Duodenal mucosa (tissue), 2 donors: ENCODE results near the gene PNPLA7.
A peak's percentile ranks its signal among the peaks of the same experiment; 100 is the strongest.
"Not testable (repeated sequence)": the region's sequence is repeated elsewhere in the genome, so short reads cannot be mapped to it uniquely, and the experiment has no call there.

Source experiments
- H3K27ac ChIP-seq: one replicate; pipeline ENCODE4 v1.7.0; 2013; ENCODE audit warnings: low read depth, low read length
- H3K27me3 ChIP-seq, 2 donors: one replicate each; pipeline ENCODE4 v1.7.0; 2013; ENCODE audit warnings: low read length in 2 of 2, control low read depth in 1 of 2; ENCODE audit not compliant: insufficient read depth in 2 of 2, control insufficient read depth in 1 of 2
- H3K36me3 ChIP-seq, 2 donors: one replicate each; pipeline ENCODE4 v1.7.0; 2013; ENCODE audit warnings: low read length in 2 of 2, control low read depth in 1 of 2; ENCODE audit not compliant: insufficient read depth in 2 of 2, control insufficient read depth in 1 of 2
- H3K4me1 ChIP-seq, 2 donors: one replicate each; pipeline ENCODE4 v1.7.0; 2013; ENCODE audit warnings: low read length in 2 of 2, control low read depth in 1 of 2; ENCODE audit not compliant: insufficient read depth in 2 of 2, control insufficient read depth in 1 of 2
- H3K4me3 ChIP-seq, 2 donors: one replicate each; pipeline ENCODE4 v1.7.0; 2013; ENCODE audit warnings: low read length in 2 of 2, low read depth in 1 of 2
- H3K9ac ChIP-seq, 2 donors: one replicate each; pipeline ENCODE4 v1.7.0; 2013; ENCODE audit warnings: low read length in 2 of 2, low read depth in 1 of 2
- H3K9me3 ChIP-seq, 2 donors: one replicate each; pipeline ENCODE4 v1.7.0; 2013; ENCODE audit warnings: low read length in 2 of 2, control low read depth in 1 of 2; ENCODE audit not compliant: control insufficient read depth in 1 of 2

The PNPLA7 gene

DNA sequence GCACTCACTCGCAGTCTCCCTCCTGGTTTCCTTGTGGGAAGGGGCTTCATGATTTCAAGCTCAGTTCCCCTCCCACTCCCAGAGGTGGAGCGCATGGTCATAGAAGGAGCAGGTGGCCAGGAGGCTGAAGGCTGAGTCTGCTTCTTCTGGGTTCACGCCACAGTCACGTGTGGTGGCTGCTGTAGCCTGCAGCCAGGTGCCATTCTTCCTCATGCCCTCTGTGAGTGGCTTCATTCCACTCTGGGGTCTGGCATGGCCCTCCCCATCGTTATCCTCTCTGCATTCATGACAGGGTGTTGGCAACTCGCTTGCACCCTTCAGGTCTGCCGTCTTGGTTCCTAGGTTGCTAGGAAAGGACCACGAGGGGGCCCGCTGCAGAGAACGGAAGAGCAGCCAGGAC, 5.0 kb upstream of the PNPLA7 start:
- peaks cover 6 to 25% of the 10 kb centered on the region in 2 donors for H3K36me3 ChIP-seq
- H3K9me3 ChIP-seq = no peaks in the 10 kb centered on the region
- peaks cover 6 to 13% of the 10 kb centered on the region in 2 donors for H3K4me1 ChIP-seq
- H3K27ac ChIP-seq = no peak overlapping the region
- H3K27me3 ChIP-seq = no peaks in the 10 kb centered on the region
- no peak overlapping the region for H3K4me3 ChIP-seq
- H3K9ac ChIP-seq = no peak overlapping the region

DNA sequence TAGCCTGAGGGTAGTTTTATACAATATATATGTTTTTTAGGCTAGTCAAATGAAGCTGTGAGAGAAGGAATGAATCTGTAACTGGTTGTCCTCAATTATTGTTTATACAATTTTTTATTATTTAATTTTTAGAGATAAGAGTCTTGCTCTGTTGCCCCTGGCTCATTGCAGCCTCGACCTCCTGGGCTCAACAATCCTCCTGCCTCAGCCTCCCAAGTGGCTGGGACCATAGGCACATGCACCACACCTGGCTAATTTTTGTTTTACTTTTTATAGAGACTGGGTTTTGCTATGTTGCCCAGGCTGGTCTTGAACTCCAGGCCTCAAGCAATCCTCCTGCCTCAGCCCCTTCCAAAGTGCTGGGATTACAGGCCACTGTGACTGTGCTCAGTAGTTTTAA, 4.1 kb upstream of the PNPLA7 start:
- H3K27me3 ChIP-seq = no peaks in the 10 kb centered on the region
- H3K27ac ChIP-seq = no peak overlapping the region
- peaks cover 3 to 25% of the 10 kb centered on the region in 2 donors for H3K36me3 ChIP-seq
- no peak overlapping the region for H3K4me3 ChIP-seq
- no peak overlapping the region for H3K9ac ChIP-seq
- no peaks in the 10 kb centered on the region for H3K9me3 ChIP-seq
- peaks cover 12 to 21% of the 10 kb centered on the region in 2 donors for H3K4me1 ChIP-seq

- H3K9me3 ChIP-seq, H3K27ac ChIP-seq, H3K4me3 ChIP-seq, H3K9ac ChIP-seq, H3K27me3 ChIP-seq: not testable (repeated sequence)
- Histone ChIP-seq H3K36me3 (peaks cover 3 to 25% of the 10 kb centered on the region in 2 donors), H3K4me1 (peaks cover 12 to 21% of the 10 kb centered on the region in 2 donors)
Observed at GRCh38 chr9:137553654-137554053, 3.5 kb upstream of the PNPLA7 start.

DNA sequence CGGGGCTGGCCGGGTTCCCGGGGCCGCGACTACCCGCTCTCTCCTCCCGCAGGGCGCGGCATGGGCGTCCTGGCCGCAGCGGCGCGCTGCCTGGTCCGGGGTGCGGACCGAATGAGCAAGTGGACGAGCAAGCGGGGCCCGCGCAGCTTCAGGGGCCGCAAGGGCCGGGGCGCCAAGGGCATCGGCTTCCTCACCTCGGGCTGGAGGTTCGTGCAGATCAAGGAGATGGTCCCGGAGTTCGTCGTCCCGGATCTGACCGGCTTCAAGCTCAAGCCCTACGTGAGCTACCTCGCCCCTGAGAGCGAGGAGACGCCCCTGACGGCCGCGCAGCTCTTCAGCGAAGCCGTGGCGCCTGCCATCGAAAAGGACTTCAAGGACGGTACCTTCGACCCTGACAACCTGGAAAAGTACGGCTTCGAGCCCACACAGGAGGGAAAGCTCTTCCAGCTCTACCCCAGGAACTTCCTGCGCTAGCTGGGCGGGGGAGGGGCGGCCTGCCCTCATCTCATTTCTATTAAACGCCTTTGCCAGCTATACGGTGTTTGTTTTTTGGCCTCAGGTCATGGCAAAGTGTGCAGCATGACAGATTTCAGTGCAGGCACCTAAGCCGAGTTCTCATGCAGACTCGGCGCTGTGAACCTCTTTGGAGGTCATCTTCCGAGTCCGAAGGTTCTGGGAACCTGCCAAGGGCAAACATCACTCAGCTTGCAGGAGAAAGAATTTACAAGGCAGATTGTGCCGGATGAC, 2.0 kb upstream of the PNPLA7 start:
- peak overlapping the region; percentile 51 for H3K27ac ChIP-seq
- H3K36me3 ChIP-seq = peaks cover 3 to 20% of the 10 kb centered on the region in 2 donors
- H3K9me3 ChIP-seq = no peaks in the 10 kb centered on the region
- peak overlapping the region; percentile 87 to 92 for H3K4me3 ChIP-seq
- peaks cover 12 to 21% of the 10 kb centered on the region in 2 donors for H3K4me1 ChIP-seq
- H3K9ac ChIP-seq = peak overlapping the region; percentile 71 to 80
- no peaks in the 10 kb centered on the region for H3K27me3 ChIP-seq

DNA sequence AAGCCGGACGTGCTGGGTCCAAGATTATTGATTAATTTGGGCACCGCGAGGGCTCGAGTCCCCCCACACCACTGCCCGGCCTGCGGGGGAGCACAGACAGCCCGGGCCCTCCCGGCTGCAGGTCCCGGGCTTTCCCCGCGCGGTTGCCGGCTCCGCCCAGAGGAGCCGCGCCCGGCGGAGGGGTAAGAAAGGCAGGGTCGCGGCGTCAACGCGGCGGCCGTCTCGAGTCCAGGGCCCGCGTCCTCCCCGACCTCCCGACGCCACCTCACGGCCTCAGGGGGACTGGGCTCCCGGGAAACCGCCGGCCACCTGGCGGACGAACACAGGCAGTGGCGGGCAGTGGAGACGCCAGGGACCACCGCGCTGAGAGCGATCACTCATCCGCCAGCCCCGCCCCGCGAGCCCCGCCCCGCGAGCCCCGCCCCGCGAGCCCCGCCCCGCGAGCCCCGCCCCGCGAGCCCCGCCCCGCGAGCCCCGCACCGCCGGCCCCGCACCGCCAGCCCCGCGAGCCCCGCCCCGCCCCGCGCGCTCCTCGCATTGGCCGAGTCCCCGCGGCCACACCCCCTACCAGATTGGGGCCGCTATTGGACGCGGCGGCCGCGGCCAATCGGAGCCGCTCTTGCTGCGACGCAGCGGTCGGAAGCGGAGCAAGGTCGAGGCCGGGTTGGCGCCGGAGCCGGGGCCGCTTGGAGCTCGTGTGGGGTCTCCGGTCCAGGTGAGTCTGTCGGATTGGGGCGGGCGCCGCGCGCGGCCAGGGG, 1.2 kb upstream of the PNPLA7 start, which contains the start of gene MRPL41:
Gene MRPL41 (plus strand): TSS at position 616 of the 758 bp plus-strand sequence. CDS start 203 bp downstream, outside the sequence.
- H3K9me3 ChIP-seq = no peaks in the 10 kb centered on the region
- peaks cover 12 to 21% of the 10 kb centered on the region in 2 donors for H3K4me1 ChIP-seq
- peak within 1 kb of the TSS; percentile 71 to 80 for H3K9ac ChIP-seq
- peak within 1 kb of the TSS; percentile 73 for H3K27ac ChIP-seq
- peaks cover 3 to 16% of the 10 kb centered on the region in 2 donors for H3K36me3 ChIP-seq
- H3K27me3 ChIP-seq = no peaks in the 10 kb centered on the region
- peak within 1 kb of the TSS; percentile 87 to 92 for H3K4me3 ChIP-seq

DNA sequence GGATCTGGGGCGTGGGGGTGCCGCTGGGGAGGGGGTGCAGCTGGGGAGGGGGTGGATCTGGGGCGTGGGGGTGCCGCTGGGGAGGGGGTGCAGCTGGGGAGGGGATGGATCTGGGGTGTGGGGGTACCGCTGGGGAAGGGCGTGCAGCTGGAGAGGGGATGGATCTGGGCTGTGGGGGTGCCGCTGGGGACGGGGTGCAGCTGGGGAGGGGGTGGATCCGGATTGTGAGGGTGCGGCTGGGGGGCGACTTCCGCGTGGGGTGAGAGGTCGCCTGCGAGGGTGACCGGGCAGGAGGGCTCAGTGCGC, 709 bp upstream of the PNPLA7 start:
- Histone ChIP-seq H3K9ac (peak overlapping the region; percentile 33 to 38), H3K36me3 (peaks cover 3 to 11% of the 10 kb centered on the region in 2 donors), H3K4me1 (peaks cover 12 to 16% of the 10 kb centered on the region in 2 donors), H3K4me3 (peak overlapping the region; percentile 55 to 66), H3K27ac (peak overlapping the region; percentile 73)
- H3K27me3 ChIP-seq, H3K9me3 ChIP-seq: not testable (repeated sequence)

GRCh38 chr9:137547687-137548543, 2.3 kb downstream of the PNPLA7 start:
- H3K9ac ChIP-seq = no peak overlapping the region
- H3K4me3 ChIP-seq = no peak overlapping the region

DNA sequence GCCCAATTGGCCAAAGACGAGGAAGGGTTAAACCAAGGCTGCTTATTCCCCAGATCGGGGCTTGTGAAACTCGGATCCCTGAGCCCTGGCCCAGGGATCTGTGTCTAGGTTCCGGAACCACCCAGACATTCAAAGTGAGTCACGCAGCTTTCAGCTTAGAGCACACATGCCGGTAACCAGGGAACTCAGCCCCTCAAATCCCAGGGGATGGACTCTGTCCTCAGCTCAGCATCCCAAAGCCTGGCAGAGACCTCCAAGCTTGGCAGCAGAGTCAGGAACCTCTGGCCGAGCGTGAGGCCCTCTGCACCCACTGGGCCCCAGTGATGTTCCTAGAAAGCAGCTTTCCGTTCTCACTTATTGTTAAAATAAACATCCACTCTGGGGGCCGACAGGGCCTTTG, 5.1 kb downstream of the PNPLA7 start:
- Histone ChIP-seq H3K9ac (no peak overlapping the region), H3K36me3 (no peaks in the 10 kb centered on the region), H3K9me3 (peaks cover 2 to 5% of the 10 kb centered on the region in 2 donors), H3K4me3 (no peak overlapping the region), H3K27me3 (no peaks in the 10 kb centered on the region), H3K27ac (no peak overlapping the region), H3K4me1 (peaks cover 5 to 7% of the 10 kb centered on the region in 2 donors)

More at GRCh38 chr9:137547687-137548543, 2.3 kb downstream of the PNPLA7 start:
- Histone ChIP-seq H3K36me3 (no peaks in the 10 kb centered on the region), H3K27me3 (no peaks in the 10 kb centered on the region), H3K4me1 (peaks cover 12 to 16% of the 10 kb centered on the region in 2 donors), H3K9me3 (peaks cover 2 to 5% of the 10 kb centered on the region in 2 donors), H3K27ac (no peak overlapping the region)

DNA sequence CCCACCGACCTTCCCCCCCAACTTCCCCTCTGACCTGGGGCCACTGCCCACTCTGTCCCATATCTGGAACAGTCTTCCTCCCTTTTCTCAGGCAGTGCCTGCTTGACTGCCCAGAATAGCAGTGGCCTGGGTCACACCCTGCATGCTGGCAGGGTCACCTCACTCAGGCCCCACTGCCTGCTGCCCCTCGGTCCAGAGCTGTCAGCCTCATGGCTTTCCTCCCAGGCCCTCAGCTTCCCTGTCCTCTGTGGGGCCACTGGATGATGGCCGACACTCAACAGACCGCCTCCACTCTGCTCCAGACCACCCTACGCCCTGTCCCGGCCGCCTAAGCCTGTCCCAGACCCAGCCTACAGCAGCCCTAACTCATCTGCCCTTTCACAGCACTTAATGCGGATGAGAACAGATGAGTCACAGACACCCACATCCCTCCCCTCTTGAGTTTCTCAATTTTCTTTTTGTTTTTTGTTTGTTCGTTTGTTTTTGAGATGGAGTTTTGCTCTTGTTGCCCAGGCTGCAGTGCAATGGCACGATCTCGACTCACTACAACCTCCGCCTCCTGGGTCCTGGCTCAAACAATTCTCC, 5.9 kb downstream of the PNPLA7 start:
- Histone ChIP-seq H3K27ac (no peak overlapping the region), H3K9ac (no peak overlapping the region), H3K27me3 (no peaks in the 10 kb centered on the region), H3K4me3 (no peak overlapping the region), H3K36me3 (no peaks in the 10 kb centered on the region), H3K4me1 (no peaks in the 10 kb centered on the region), H3K9me3 (peaks cover 2 to 5% of the 10 kb centered on the region in 2 donors)
